MM.1S (cell line): Measurements from ENCODE around the gene WDR70.

ENCODE experiments used
- CTCF ChIP-seq: fragments of 300-600 bp; sonication (generic); IDR thresholded peaks from 2 replicates; pipeline ENCODE4 v1.5.1; 2016; ENCODE audit warnings: antibody characterized with exemption, low read length, mixed read lengths
- EZH2 ChIP-seq: fragments of 300-600 bp; sonication (generic); optimal IDR thresholded peaks from 2 replicates; pipeline ENCODE3; 2017; ENCODE audit warnings: low read depth, mild to moderate bottlenecking, antibody characterized with exemption, low read length, mixed read lengths
- EZH2phosphoT487 ChIP-seq: fragments of 300-600 bp; sonication (generic); IDR thresholded peaks from 2 replicates; pipeline ENCODE4 v1.6.1; 2018; ENCODE audit warnings: antibody characterized with exemption, low read length

- TF ChIP-seq EZH2 (no peak), CTCF (no peak), EZH2phosphoT487 (no peak)
Measured at GRCh38 chr5:37756248-37756647, 377.1 kb downstream of the WDR70 start.
